Measurements from ENCODE around the gene TSPAN4. TPM values are rescaled to one million over a fixed set of nuclear protein-coding genes. Genes with fewer than 3 reads are reported as not detected.

Gene TSPAN4
- total RNA-seq, 1 donor from 2014 or later = 40.2 TPM

- Mint-ChIP-seq H3K4me3 (peak overlapping the region; percentile 75), H3K27me3 (ENCODE audit: low read depth) (peaks cover 7% of the 10 kb centered on the region), H3K9me3 (no peaks in the 10 kb centered on the region), H3K27ac (ENCODE audit: unreplicated experiment) (no peak overlapping the region), H3K4me1 (peaks cover 18% of the 10 kb centered on the region), H3K36me3 (ENCODE audit: low read depth) (peaks cover 5% of the 10 kb centered on the region)
- DNase-seq (ENCODE audit: low read depth, low spot score) = no peak
- TF ChIP-seq CTCF (conservative IDR thresholded peaks at IDR 0.05) = peak; percentile 39
These were observed 4.0 kb upstream of the TSPAN4 start for GRCh38 chr11:838441-839279.

GRCh38 chr11:839280-839623, 3.4 kb upstream of the TSPAN4 start:
- no peak overlapping the region for H3K27ac Mint-ChIP-seq (ENCODE audit: unreplicated experiment)
- peaks cover 12% of the 10 kb centered on the region for H3K4me1 Mint-ChIP-seq
- no peak for TF ChIP-seq CTCF (conservative IDR thresholded peaks at IDR 0.05)
- H3K36me3 Mint-ChIP-seq (ENCODE audit: low read depth) = peaks cover 5% of the 10 kb centered on the region
- H3K27me3 Mint-ChIP-seq (ENCODE audit: low read depth) = peaks cover 6% of the 10 kb centered on the region
- H3K9me3 Mint-ChIP-seq = no peaks in the 10 kb centered on the region
- peak overlapping the region; percentile 85 for H3K4me3 Mint-ChIP-seq
- DNase-seq (ENCODE audit: low read depth, low spot score) = no peak

- Mint-ChIP-seq H3K27me3 (ENCODE audit: low read depth) (peaks cover 10% of the 10 kb centered on the region), H3K4me3 (peak overlapping the region; percentile 85), H3K9me3 (no peaks in the 10 kb centered on the region), H3K36me3 (ENCODE audit: low read depth) (peaks cover 5% of the 10 kb centered on the region), H3K27ac (ENCODE audit: unreplicated experiment) (no peak overlapping the region), H3K4me1 (peaks cover 17% of the 10 kb centered on the region)
- no peak for DNase-seq (ENCODE audit: low read depth, low spot score)
- peak; percentile 29 for TF ChIP-seq CTCF (conservative IDR thresholded peaks at IDR 0.05)
These were observed 2.6 kb upstream of the TSPAN4 start for GRCh38 chr11:839875-840617.

GRCh38 chr11:841981-842369, 677 bp upstream of the TSPAN4 start:
- Mint-ChIP-seq H3K27ac (ENCODE audit: unreplicated experiment) (no peak overlapping the region), H3K4me3 (peak overlapping the region; percentile 92), H3K9me3 (no peaks in the 10 kb centered on the region), H3K36me3 (ENCODE audit: low read depth) (peaks cover 5% of the 10 kb centered on the region), H3K27me3 (ENCODE audit: low read depth) (peaks cover 10% of the 10 kb centered on the region), H3K4me1 (peaks cover 18% of the 10 kb centered on the region)
- no peak for DNase-seq (ENCODE audit: low read depth, low spot score)
- TF ChIP-seq CTCF (conservative IDR thresholded peaks at IDR 0.05) = no peak

DNA sequence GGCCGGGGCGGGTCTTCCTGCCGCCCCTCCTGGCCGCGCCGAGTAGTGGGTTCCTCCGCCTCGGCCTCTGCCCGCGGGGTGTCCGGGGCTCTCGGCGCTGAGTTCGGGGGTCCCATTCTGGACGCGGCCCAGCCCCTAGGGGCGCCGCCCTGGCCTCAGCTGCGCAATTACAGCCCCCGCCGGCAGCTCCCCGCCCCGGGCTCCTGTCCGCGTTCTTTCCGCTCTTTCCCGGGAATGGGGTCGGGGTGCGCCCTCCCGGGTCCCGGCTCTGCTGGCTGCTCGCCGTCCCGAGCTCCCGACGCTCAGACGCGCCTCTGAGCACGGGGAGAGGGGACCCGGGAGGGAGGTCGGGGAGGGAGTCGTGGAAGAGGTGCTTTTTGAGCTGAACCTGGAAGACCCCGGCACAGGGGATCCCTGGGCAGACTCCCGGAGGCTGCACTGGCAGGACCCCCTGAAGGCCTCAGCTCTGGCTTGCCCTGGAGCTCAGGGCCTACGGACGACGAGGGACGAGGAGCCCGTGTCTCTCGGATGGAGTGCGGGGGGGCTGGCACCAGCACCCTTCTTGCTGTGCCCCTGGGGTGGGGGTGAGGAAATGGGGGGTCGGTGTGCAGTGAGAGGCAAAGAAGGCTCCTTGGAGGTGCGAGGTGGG, 558 bp downstream of the TSPAN4 start:
- peak; percentile 32 for TF ChIP-seq CTCF (conservative IDR thresholded peaks at IDR 0.05)
- DNase-seq (ENCODE audit: low read depth, low spot score) = no peak
- Mint-ChIP-seq H3K27ac (ENCODE audit: unreplicated experiment) (peak overlapping the region; percentile 43), H3K9me3 (no peaks in the 10 kb centered on the region), H3K27me3 (ENCODE audit: low read depth) (peaks cover 10% of the 10 kb centered on the region), H3K4me1 (peaks cover 18% of the 10 kb centered on the region), H3K36me3 (ENCODE audit: low read depth) (peaks cover 5% of the 10 kb centered on the region), H3K4me3 (peak overlapping the region; percentile 85)
